Glutamatergic neuron (in vitro differentiated cells): ENCODE results near the gene MMP25. TPM values are rescaled to one million over a fixed set of nuclear protein-coding genes. Genes with fewer than 3 reads are reported as not detected.

ENCODE experiments used
- DNase-seq: peaks from one replicate; pipeline ENCODE4 v3.0.0; 2022
- H3K27ac Mint-ChIP-seq: one replicate; pipeline ENCODE4 v1.8.0; 2020; ENCODE audit warnings: mild to moderate bottlenecking, mixed read lengths, inconsistent platforms; ENCODE audit not compliant: unreplicated experiment
- H3K27me3 Mint-ChIP-seq: one replicate; pipeline ENCODE4 v1.8.0; 2020; ENCODE audit warnings: mild to moderate bottlenecking, moderate library complexity, mixed read lengths, inconsistent platforms; ENCODE audit not compliant: unreplicated experiment
- H3K36me3 Mint-ChIP-seq: one replicate; pipeline ENCODE4 v1.8.0; 2020; ENCODE audit warnings: mild to moderate bottlenecking, mixed read lengths, inconsistent platforms; ENCODE audit not compliant: unreplicated experiment
- H3K4me1 Mint-ChIP-seq: one replicate; pipeline ENCODE4 v1.8.0; 2020; ENCODE audit warnings: mild to moderate bottlenecking, low read depth, mixed read lengths, inconsistent platforms; ENCODE audit not compliant: unreplicated experiment
- H3K4me3 Mint-ChIP-seq: one replicate; pipeline ENCODE4 v1.8.0; 2020; ENCODE audit warnings: mild to moderate bottlenecking, mixed read lengths, inconsistent platforms; ENCODE audit not compliant: unreplicated experiment
- H3K9me3 Mint-ChIP-seq: one replicate; pipeline ENCODE4 v1.8.0; 2020; ENCODE audit warnings: mild to moderate bottlenecking, moderate library complexity, mixed read lengths, inconsistent platforms; ENCODE audit not compliant: unreplicated experiment
- total RNA-seq: library from RNA; stranded (reverse); fragmentation: NEBNext Ultra II Directional; extraction: Animal tissue kit (Norgen Biotek cat#: 25700); gene quantifications from one replicate; pipeline ENCODE4 v1.2.1, GENCODE V29; 2021; ENCODE audit not compliant: unreplicated experiment
- TF ChIP-seq, protein P1 (sequence below): fragments of 200-600 bp; sonication (generic); IDR thresholded peaks from one replicate; pipeline ENCODE4 v1.5.0; 2021; ENCODE audit not compliant: partially characterized antibody, unreplicated experiment

MMP25 gene
- total RNA-seq, 1 donor from 2014 or later: not detected

DNA sequence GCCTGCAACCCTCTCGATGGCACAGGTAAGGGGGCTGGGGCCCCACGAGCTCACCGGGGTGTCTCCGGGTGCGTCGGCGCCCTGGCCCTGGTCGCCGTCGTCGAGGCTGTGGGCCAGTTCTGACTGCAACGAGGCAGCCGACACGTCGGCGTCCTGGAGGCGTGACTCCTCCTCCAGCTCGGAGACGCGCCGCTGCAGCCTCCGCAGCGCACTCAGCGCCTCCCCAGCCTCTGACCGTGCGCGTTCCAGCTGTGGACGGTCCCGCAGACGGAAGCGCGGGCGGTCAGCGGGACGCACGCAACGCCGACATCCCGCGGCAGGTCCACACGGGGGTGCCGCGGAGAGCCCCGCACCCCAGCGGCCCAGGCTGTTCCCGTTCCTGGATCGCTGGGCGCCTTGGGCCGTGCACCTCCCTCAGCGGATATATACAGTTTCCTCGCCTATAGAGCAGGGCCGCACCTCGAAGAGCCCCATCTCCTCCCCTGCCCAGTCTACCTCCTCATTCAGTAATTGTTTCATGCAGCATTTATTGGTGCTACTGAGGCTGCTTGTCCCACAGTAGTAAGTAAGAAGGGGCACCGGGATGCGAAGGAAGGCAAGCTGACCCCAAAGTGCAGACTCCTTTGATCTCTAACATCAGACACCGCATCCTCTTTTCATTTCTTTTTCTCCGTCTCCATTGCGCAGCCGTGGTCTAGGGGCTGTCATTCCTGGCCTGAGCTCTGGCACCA is 16.7 kb upstream of the MMP25 start:
- Mint-ChIP-seq H3K4me1 (peaks cover 6% of the 10 kb centered on the region), H3K4me3 (peak overlapping the region; percentile 55), H3K27me3 (peaks cover 14% of the 10 kb centered on the region), H3K27ac (peak overlapping the region; percentile 39), H3K9me3 (peaks cover 2% of the 10 kb centered on the region), H3K36me3 (no peaks in the 10 kb centered on the region)
- no peak for DNase-seq
- TF ChIP-seq, protein P1, sequence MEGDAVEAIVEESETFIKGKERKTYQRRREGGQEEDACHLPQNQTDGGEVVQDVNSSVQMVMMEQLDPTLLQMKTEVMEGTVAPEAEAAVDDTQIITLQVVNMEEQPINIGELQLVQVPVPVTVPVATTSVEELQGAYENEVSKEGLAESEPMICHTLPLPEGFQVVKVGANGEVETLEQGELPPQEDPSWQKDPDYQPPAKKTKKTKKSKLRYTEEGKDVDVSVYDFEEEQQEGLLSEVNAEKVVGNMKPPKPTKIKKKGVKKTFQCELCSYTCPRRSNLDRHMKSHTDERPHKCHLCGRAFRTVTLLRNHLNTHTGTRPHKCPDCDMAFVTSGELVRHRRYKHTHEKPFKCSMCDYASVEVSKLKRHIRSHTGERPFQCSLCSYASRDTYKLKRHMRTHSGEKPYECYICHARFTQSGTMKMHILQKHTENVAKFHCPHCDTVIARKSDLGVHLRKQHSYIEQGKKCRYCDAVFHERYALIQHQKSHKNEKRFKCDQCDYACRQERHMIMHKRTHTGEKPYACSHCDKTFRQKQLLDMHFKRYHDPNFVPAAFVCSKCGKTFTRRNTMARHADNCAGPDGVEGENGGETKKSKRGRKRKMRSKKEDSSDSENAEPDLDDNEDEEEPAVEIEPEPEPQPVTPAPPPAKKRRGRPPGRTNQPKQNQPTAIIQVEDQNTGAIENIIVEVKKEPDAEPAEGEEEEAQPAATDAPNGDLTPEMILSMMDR: no peak

DNA sequence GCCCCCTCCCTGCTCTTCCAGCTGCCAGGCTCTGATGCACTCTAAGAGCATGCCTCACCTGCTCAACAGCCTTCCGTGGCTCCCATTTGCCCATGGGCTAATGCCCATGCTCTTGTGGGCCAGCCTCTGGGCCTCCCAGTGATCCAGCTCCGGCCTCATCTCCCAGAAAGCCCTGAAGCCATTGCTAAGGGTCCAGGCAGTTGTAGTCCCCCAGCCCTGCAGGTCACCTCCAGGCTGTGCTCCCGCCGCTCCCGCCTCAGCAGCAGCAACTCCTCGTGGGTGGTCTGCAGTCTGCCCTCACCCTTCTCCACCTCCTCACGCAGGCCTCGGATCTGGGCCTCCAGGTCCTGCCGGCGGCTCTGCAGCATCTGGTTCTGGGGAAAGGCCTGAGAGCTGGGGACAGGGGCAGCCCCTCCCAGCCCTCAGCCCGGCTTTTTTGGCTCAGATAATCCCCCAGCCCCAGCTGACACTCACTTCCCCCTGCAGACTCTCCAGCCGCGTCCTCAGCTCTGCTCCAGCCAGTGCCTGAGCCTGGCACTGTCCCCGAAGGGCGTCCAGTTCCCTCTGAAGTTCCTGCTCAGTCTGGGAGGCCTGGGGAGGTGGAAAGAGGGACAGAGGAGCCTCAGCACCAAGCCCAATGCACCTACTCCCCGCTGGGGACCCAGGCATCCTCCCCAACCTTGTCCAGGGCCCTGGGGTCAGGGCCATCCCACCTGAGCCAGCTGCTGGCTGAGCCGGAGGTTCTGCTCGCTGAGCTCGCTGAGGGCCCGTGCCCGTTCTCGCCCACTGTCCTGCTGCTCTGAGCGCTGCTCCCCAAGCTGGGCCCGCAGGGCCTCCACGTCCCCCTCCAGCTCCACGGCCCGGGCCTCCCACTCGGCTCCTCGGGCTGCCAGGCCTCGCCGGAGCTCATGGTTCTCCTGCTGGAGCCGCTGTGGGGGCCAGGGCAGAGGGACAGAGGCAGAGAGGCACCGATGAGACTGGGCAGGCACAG is 15.8 kb upstream of the MMP25 start:
- Mint-ChIP-seq H3K4me1 (peaks cover 6% of the 10 kb centered on the region), H3K36me3 (no peaks in the 10 kb centered on the region), H3K27ac (peak overlapping the region; percentile 39), H3K4me3 (peak overlapping the region; percentile 55), H3K27me3 (peaks cover 15% of the 10 kb centered on the region), H3K9me3 (peaks cover 2% of the 10 kb centered on the region)
- no peak for DNase-seq
- TF ChIP-seq, protein P1: no peak

DNA sequence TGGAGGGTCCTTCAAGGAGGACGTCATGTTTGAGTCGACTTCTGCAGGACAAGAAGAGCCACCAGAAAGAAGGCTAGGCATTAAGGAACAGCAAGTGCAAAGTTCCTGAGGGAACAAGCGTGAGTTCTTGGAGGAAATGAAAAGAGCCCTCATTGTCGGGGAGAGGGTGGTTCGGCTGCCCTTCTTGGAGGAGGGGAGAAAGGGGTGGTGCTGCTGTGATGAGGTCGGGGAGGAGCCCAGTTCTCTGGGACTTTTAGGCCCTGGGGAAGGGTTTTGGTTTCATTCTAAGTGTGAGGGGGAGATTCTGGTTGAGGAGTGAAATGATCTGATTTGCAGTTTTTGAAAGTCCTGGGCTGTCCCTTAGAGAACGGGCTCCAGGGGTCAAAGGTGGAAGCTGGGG is 13.7 kb upstream of the MMP25 start:
- Mint-ChIP-seq H3K36me3 (no peaks in the 10 kb centered on the region), H3K27me3 (peaks cover 19% of the 10 kb centered on the region)

DNA sequence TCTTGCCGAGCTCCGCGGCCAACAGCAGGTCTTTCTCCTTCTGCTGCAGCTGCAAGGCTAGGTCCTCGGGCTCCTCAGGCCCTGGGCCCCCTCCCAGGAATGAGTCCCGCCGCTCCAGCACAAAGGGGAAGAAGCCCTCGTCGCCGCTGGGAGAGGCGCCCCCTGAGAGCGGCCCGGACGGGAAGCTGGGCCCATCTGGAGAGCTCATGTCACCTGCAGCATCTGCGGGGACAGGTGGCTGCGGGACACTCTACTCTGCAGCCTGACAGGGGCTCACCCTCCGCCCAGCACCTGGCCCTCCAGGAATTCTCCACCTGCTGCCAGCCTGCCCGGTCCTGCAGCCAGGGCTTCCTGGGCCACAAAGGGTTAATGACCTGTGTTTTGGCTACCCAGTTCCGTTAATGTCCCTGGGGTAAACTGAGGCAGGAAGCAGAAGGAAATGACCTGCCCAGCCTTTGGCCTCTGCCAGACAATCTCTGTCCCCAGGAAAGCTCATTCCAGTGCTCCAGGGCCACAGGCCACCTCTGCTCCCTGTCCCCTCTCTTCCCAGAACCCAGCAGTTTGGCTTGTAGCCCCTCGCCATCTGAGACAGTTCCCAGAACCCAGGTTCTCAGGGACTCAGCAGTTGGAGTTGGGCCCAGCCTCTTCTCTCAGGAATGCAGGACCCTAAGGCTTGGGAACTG is 10.9 kb upstream of the MMP25 start:
- Mint-ChIP-seq H3K27me3 (peaks cover 21% of the 10 kb centered on the region), H3K36me3 (no peaks in the 10 kb centered on the region), H3K4me1 (peaks cover 5% of the 10 kb centered on the region), H3K27ac (no peak overlapping the region), H3K9me3 (no peaks in the 10 kb centered on the region), H3K4me3 (no peak overlapping the region)
- no peak for DNase-seq
- TF ChIP-seq, protein P1: no peak

More for the DNA sequence above, 13.7 kb upstream of the MMP25 start:
- no peak overlapping the region for H3K4me3 Mint-ChIP-seq
- H3K9me3 Mint-ChIP-seq: peaks cover 2% of the 10 kb centered on the region
- no peak for DNase-seq
- TF ChIP-seq, protein P1: no peak
- H3K27ac Mint-ChIP-seq: no peak overlapping the region
- H3K4me1 Mint-ChIP-seq: peaks cover 7% of the 10 kb centered on the region
